ENCODE results near the gene POU4F1. TPM values are rescaled to one million over a fixed set of nuclear protein-coding genes. Genes with fewer than 3 reads are reported as not detected.

POU4F1 gene
- total RNA-seq, 2 donors from 2014 or later: not detected

- DNase-seq: no peak
- H3K27ac ChIP-seq: no peak overlapping the region
- no peak overlapping the region for H3K9ac ChIP-seq (ENCODE audit: low read depth in 2 of 2, low read length in 2 of 2)
- TF ChIP-seq CTCF (IDR thresholded peaks at IDR 0.05): no peak
- intact Hi-C loops (cut with DNase I): no loop called here
- H3K27me3 ChIP-seq: peaks cover 73% of the 10 kb centered on the region
- no peaks in the 10 kb centered on the region for H3K9me3 ChIP-seq
- H3K4me3 ChIP-seq: no peak overlapping the region
- no peaks in the 10 kb centered on the region for H3K36me3 ChIP-seq
- no peaks in the 10 kb centered on the region for H3K4me1 ChIP-seq
Measured at GRCh38 chr13:78593129-78593528, 10.2 kb downstream of the POU4F1 start.

GRCh38 chr13:78592584-78592983, 10.8 kb downstream of the POU4F1 start:
- DNase-seq: no peak
- peaks cover 73% of the 10 kb centered on the region for H3K27me3 ChIP-seq
- intact Hi-C loops (cut with DNase I): no loop called here
- H3K36me3 ChIP-seq: no peaks in the 10 kb centered on the region
- TF ChIP-seq CTCF (IDR thresholded peaks at IDR 0.05): no peak
- H3K9me3 ChIP-seq: no peaks in the 10 kb centered on the region
- H3K4me3 ChIP-seq: no peak overlapping the region
- no peak overlapping the region for H3K9ac ChIP-seq (ENCODE audit: low read depth in 2 of 2, low read length in 2 of 2)
- H3K27ac ChIP-seq: no peak overlapping the region
- no peaks in the 10 kb centered on the region for H3K4me1 ChIP-seq

- Histone ChIP-seq H3K9me3 (no peaks in the 10 kb centered on the region), H3K27ac (no peak overlapping the region), H3K36me3 (no peaks in the 10 kb centered on the region), H3K9ac (ENCODE audit: low read depth in 2 of 2, low read length in 2 of 2) (no peak overlapping the region), H3K4me1 (no peaks in the 10 kb centered on the region), H3K4me3 (no peak overlapping the region), H3K27me3 (peaks cover 41% of the 10 kb centered on the region)
- peak; percentile 31 for DNase-seq
- intact Hi-C loops (cut with DNase I): no loop called here
- TF ChIP-seq CTCF (IDR thresholded peaks at IDR 0.05): no peak
Measured at GRCh38 chr13:78589206-78589605, 14.1 kb downstream of the POU4F1 start.

- intact Hi-C loops (cut with DNase I): no loop called here
- no peak overlapping the region for H3K9ac ChIP-seq (ENCODE audit: low read depth in 2 of 2, low read length in 2 of 2)
- H3K27me3 ChIP-seq: peaks cover 23% of the 10 kb centered on the region
- no peaks in the 10 kb centered on the region for H3K9me3 ChIP-seq
- H3K27ac ChIP-seq: no peak overlapping the region
- H3K36me3 ChIP-seq: no peaks in the 10 kb centered on the region
- no peaks in the 10 kb centered on the region for H3K4me1 ChIP-seq
- H3K4me3 ChIP-seq: no peak overlapping the region
- no peak for DNase-seq
- TF ChIP-seq CTCF (IDR thresholded peaks at IDR 0.05): no peak
Measured at GRCh38 chr13:78587395-78587794, 16.0 kb downstream of the POU4F1 start.

GRCh38 chr13:78586706-78587105, 16.6 kb downstream of the POU4F1 start:
- no peak overlapping the region for H3K27ac ChIP-seq
- peaks cover 18% of the 10 kb centered on the region for H3K27me3 ChIP-seq
- intact Hi-C loops (cut with DNase I): no loop called here
- no peak overlapping the region for H3K4me3 ChIP-seq
- H3K9me3 ChIP-seq: no peaks in the 10 kb centered on the region
- no peaks in the 10 kb centered on the region for H3K4me1 ChIP-seq
- DNase-seq: no peak
- H3K9ac ChIP-seq (ENCODE audit: low read depth in 2 of 2, low read length in 2 of 2): no peak overlapping the region
- no peak for TF ChIP-seq CTCF (IDR thresholded peaks at IDR 0.05)
- no peaks in the 10 kb centered on the region for H3K36me3 ChIP-seq

- Histone ChIP-seq H3K9me3 (no peaks in the 10 kb centered on the region), H3K27me3 (no peaks in the 10 kb centered on the region), H3K36me3 (no peaks in the 10 kb centered on the region), H3K4me3 (no peak overlapping the region), H3K4me1 (no peaks in the 10 kb centered on the region), H3K27ac (no peak overlapping the region), H3K9ac (ENCODE audit: low read depth in 2 of 2, low read length in 2 of 2) (no peak overlapping the region)
- intact Hi-C loops (cut with DNase I): no loop called here
- no peak for DNase-seq
- no peak for TF ChIP-seq CTCF (IDR thresholded peaks at IDR 0.05)
Measured at GRCh38 chr13:78576261-78576660, 27.1 kb downstream of the POU4F1 start.
